HEK293T (cell line): Measurements from ENCODE around the gene CNIH3.

Source experiments
- CTCF ChIA-PET: fragments of 350-600 bp; formaldehyde crosslinking; extraction: SDS; loops from one replicate; lab custom pipeline; 2021; ENCODE audit warnings: antibody characterized with exemption, inconsistent platforms; lab: Yijun Ruan, JAX
- POLR2A ChIA-PET: fragments of 350-600 bp; formaldehyde crosslinking; extraction: SDS; loops from one replicate; lab custom pipeline; 2020; ENCODE audit warnings: antibody characterized with exemption, inconsistent platforms; lab: Yijun Ruan, JAX
- DNase-seq: peaks from one replicate; pipeline ENCODE4 v3.0.0; 2012; ENCODE audit warnings: mixed read lengths; ENCODE audit errors: extremely low spot score
- ARNT ChIP-seq: fragments of 450-650 bp; IDR thresholded peaks from 2 replicates; pipeline ENCODE4 v1.6.1; 2017; ENCODE audit warnings: mild to moderate bottlenecking
- BHLHE40 ChIP-seq: fragments of 450-650 bp; IDR thresholded peaks from 2 replicates; pipeline ENCODE4 v1.6.1; 2016; ENCODE audit warnings: mild to moderate bottlenecking, moderate library complexity, borderline replicate concordance
- CTBP1 ChIP-seq: fragments of 450-650 bp; IDR thresholded peaks from 2 replicates; pipeline ENCODE4 v1.6.1; 2016; ENCODE audit warnings: borderline replicate concordance
- ELF4 ChIP-seq: fragments of 450-650 bp; IDR thresholded peaks from 2 replicates; pipeline ENCODE4 v1.6.1; 2017; ENCODE audit warnings: antibody characterized with exemption
- FOXA1 ChIP-seq: fragments of 450-650 bp; IDR thresholded peaks from 2 replicates; pipeline ENCODE4 v1.6.1; 2016; ENCODE audit warnings: mild to moderate bottlenecking
- FOXK2 ChIP-seq: fragments of 450-650 bp; IDR thresholded peaks from 2 replicates; pipeline ENCODE4 v1.6.1; 2016; ENCODE audit warnings: mild to moderate bottlenecking
- FOXM1 ChIP-seq: fragments of 450-650 bp; IDR thresholded peaks from 2 replicates; pipeline ENCODE4 v1.6.1; 2017; ENCODE audit warnings: mild to moderate bottlenecking, borderline replicate concordance
- HDGF ChIP-seq: fragments of 450-650 bp; IDR thresholded peaks from 2 replicates; pipeline ENCODE4 v1.6.1; 2017; ENCODE audit warnings: antibody characterized with exemption, borderline replicate concordance
- L3MBTL2 ChIP-seq: fragments of 450-650 bp; conservative IDR thresholded peaks from 2 replicates; pipeline ENCODE4 v1.6.1; 2016; ENCODE audit warnings: mild to moderate bottlenecking
- LEF1 ChIP-seq: fragments of 450-650 bp; IDR thresholded peaks from 2 replicates; pipeline ENCODE4 v1.6.1; 2017; ENCODE audit warnings: mild to moderate bottlenecking, borderline replicate concordance
- NFRKB ChIP-seq: fragments of 450-650 bp; IDR thresholded peaks from 2 replicates; pipeline ENCODE4 v1.6.1; 2016; ENCODE audit warnings: mild to moderate bottlenecking, moderate library complexity
- SP1 ChIP-seq: fragments of 450-650 bp; IDR thresholded peaks from 2 replicates; pipeline ENCODE4 v1.6.1; 2017
- SUZ12 ChIP-seq: fragments of 450-650 bp; IDR thresholded peaks from 2 replicates; pipeline ENCODE4 v1.6.1; 2016; ENCODE audit warnings: mild to moderate bottlenecking
- TARDBP ChIP-seq: fragments of 450-650 bp; IDR thresholded peaks from 2 replicates; pipeline ENCODE4 v1.6.1; 2016
- ZNF384 ChIP-seq: fragments of 450-650 bp; IDR thresholded peaks from 2 replicates; pipeline ENCODE4 v1.6.1; 2016
- TF ChIP-seq, protein P1 (sequence below): fragments of 450-650 bp; IDR thresholded peaks from 2 replicates; pipeline ENCODE4 v1.6.1; 2016

CNIH3 gene

DNA sequence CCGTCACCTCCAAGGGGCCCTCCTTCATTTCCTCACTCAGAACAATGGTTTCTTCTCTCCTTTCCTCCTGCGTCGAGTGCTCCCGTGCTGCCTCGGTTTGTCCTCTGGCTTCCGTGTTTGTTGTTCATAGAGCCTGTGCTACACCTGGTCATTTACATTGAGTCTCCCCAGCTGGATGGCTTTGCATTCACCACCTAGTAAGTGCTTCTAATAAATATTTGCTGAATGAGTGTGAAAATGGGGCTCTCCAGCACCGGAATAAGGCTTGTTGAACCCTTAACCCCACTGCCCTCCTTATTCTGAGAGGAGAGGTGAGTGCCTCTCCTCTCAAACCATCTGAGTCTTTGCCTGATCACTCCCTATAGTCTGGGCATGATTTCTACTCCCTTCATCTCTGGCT is 104.9 kb downstream of the CNIH3 start:
- POLR2A ChIA-PET, result no interaction called here
- CTCF ChIA-PET, result no interaction called here
- TF ChIP-seq HDGF, result no peak
- no peak for TF ChIP-seq SP1
- TF ChIP-seq CTBP1, result no peak
- no peak for TF ChIP-seq TARDBP
- TF ChIP-seq LEF1, result no peak
- TF ChIP-seq SUZ12, result no peak
- TF ChIP-seq BHLHE40, result no peak
- no peak for TF ChIP-seq ELF4
- no peak for TF ChIP-seq FOXK2
- TF ChIP-seq L3MBTL2, result no peak
- TF ChIP-seq ARNT, result no peak
- no peak for TF ChIP-seq FOXM1
- TF ChIP-seq FOXA1, result no peak
- TF ChIP-seq NFRKB, result no peak
- TF ChIP-seq, protein P1, sequence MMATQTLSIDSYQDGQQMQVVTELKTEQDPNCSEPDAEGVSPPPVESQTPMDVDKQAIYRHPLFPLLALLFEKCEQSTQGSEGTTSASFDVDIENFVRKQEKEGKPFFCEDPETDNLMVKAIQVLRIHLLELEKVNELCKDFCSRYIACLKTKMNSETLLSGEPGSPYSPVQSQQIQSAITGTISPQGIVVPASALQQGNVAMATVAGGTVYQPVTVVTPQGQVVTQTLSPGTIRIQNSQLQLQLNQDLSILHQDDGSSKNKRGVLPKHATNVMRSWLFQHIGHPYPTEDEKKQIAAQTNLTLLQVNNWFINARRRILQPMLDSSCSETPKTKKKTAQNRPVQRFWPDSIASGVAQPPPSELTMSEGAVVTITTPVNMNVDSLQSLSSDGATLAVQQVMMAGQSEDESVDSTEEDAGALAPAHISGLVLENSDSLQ, result no peak
- TF ChIP-seq ZNF384, result no peak

DNA sequence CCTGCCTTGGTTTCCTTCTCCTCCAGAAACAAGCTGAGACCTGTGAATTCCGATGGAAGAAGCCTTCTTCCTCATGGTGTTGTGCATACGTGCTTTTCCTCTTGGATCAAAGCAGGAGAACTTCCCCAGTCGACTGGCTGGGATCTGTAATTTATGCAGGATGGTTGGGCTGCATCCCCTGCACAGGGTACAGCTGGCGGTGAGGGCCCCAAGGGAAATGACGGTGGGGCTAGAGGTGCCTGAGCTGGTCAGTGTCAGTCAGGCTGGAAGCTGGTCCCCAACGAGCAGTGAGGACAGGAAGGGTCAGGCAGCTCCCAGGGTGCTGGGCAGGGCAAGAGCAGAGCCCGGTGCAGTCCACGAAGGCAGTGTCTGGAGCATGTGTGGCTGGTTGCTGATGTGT is 106.7 kb downstream of the CNIH3 start:
- TF ChIP-seq TARDBP (no peak), FOXK2 (no peak), SP1 (no peak), BHLHE40 (no peak), LEF1 (no peak), FOXM1 (no peak), L3MBTL2 (no peak), NFRKB (no peak), HDGF (no peak), ELF4 (no peak), FOXA1 (no peak), ARNT (no peak), CTBP1 (no peak), ZNF384 (no peak), SUZ12 (no peak)
- TF ChIP-seq, protein P1, result no peak
- ChIA-PET CTCF (no interaction called here), POLR2A (no interaction called here)
- no peak for DNase-seq

More for the DNA sequence above, 104.9 kb downstream of the CNIH3 start:
- no peak for DNase-seq

DNA sequence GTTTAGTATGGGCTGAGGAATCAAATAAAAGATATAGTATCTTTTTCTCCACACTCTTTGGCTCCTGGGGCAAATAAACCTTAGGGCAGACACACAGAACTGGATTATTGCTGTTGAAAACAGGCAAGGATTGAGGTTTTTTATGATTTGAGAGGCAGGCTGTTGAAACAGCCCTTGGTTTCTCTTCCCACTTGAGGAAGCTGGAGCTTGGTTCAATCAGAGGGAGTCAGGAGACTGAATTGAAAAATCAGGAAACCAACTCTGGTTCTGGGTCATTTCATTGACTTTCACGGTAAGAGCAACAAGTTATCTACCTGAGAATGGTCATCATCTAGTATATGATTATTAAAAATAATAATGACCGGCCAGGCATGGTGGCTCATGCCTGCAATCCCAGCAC is 108.4 kb downstream of the CNIH3 start:
- no peak for TF ChIP-seq HDGF
- DNase-seq, result no peak
- ChIA-PET CTCF (no interaction called here), POLR2A (no interaction called here)

DNA sequence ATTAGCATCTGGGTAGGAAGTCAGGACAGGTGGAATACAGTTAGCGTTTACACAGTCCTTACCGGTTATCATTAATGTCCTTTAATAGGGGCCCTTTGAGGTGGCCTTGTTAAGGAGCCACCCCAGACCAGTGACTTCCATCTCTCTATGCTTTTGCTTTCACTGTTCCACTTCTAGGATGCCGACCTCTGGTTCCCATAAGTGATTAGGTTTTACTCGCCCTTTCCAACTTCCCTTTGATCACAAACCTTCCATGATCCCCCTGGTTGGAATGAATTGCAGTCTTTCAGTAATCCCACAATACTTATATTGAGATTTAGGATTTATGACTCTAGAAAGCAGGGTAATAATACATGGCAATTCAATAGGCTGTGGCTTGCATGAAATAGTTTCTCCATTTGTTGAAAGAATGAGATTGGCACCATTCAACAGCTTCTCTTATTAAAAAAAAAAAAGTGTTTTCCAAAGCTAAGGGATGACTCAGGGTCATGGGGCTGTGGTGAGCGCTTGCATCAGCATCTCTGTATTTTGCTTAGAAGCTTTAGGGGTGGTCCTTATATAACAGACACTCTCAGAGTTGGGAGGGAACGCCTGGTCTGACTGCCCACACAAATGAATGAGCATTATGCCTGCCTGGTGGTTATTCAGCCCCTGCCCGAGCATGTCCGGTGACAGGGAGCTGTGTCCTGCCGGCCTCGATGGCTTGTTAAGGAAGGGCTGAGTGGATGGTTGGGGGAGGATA is 110.5 kb downstream of the CNIH3 start:
- no peak for DNase-seq
- POLR2A ChIA-PET, result no interaction called here

DNA sequence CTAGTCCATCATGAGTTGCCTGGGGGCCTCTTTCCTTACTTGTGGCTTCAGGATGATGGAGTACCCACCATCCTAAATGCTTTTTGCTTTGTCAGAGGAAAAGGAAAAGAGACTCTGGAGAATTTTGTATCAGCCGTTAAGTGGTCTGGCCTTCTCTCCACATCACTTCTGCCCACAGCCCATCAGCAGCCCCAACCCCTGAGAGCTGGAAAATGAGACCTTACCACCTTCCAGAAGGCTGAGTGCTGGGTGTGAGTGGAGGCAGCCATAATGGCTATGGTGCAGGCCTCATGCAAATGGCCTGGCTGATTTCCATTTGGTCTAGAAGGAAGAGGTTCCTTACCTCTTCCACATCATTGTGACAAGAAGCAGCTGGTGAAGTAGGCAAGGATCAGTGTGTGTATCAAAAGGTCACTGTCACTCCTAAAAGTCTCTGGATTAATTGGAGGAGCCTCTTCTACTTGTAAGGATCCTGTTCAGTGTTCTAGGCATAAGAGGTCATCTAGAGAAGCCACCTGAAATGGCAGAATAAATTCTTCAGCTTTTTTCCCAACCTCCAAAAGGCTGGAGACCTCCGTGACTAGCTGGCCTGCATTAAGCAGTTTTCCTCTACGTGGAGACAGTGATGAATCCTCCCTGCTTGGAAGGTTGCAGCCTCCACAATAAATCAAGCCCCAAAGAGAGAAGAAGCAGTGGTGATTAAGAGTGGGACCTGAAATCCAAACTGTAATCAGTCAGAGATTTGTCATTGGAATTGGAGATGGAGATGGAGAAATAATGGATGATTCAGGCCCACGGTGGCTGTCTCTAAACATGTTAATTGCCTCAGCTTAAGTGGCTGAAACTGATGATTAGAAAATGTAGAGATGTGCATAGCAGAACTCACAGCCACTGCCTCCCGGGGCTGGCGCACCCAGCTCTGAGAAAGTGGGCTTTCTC is 111.5 kb downstream of the CNIH3 start:
- DNase-seq, result no peak
- POLR2A ChIA-PET, result no interaction called here
- no peak for TF ChIP-seq BHLHE40
- no peak for TF ChIP-seq ARNT
- no peak for TF ChIP-seq FOXM1
- TF ChIP-seq TARDBP, result no peak
- no peak for TF ChIP-seq NFRKB
- CTCF ChIA-PET, result interaction anchor here (1.0 kb wide), 1 partner anchor 14 kb away, joined by 3 read pairs; no protein-coding TSS in a partner anchor

More for the DNA sequence above, 110.5 kb downstream of the CNIH3 start:
- CTCF ChIA-PET, result no interaction called here
- TF ChIP-seq L3MBTL2 (no peak), FOXA1 (no peak), FOXM1 (no peak), BHLHE40 (no peak), CTBP1 (no peak), FOXK2 (no peak), TARDBP (no peak), HDGF (no peak), NFRKB (no peak), ARNT (no peak), SP1 (no peak), ELF4 (no peak), LEF1 (no peak), SUZ12 (no peak), ZNF384 (no peak)
- TF ChIP-seq, protein P1, result no peak

DNA sequence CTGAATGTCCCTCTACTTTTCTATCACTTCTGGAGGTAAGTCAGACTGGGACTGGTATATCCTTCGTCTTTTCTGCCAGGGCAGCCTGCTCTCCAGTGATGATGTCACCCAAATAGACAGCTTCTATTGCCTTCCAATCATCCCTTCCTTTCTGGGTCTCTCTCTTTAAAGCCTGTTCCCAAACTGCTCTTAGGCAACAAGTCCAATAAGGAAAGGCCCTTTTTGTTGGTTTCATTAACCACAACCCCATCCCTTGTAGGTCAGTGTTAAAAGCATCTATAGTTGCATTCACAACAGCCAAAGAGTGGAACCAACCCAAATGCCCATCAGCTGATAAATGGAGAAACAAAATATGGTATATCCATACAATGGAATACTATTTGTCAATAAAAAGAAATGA is 114.4 kb downstream of the CNIH3 start:
- TF ChIP-seq, protein P1, result no peak
- TF ChIP-seq FOXK2 (no peak), BHLHE40 (no peak), ARNT (no peak), FOXM1 (no peak), L3MBTL2 (no peak), HDGF (no peak), CTBP1 (no peak), ELF4 (no peak), SUZ12 (no peak), LEF1 (no peak)
- DNase-seq, result no peak
- POLR2A ChIA-PET, result no interaction called here
- CTCF ChIA-PET, result no interaction called here
